Measurements from ENCODE around the gene NRBP1.

DNA sequence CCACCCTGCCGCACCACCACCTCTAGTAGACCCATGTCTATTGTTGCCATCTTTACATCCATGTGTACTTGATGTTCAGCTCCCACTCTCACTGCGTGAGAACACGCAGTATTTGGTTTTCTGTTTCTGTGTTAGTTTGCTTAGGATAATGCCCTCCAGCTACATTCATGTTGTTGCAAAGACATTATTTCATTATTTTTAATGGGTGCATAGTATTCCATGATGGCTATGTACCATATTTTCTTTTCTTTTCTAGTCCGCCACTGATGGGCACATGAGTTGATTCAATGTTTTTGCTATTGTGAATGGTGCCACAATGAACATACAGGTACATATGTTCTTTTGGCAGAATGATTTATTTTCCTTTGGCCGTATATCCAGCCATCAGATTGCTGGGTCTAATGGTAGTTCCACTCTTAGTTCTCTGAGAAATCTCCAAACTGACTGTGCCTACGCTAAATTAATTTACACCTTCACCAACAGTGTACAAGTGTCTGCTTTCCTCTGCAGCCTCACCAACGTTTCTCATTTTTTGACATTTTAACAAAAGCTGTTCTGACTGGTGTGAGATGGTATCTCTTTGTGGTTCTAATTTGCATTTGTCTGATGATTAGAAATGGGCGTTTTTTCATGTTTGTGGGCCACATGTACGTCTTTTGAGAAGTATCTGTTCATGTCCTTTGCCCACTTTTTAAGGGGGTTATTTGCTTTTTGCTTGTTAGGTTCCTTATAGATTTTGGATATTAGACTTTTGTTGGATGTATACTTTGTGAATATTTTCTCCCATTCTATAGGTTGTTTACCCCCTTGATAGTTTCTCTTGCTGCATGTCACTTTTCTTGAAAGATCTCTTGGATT, 37.4 kb upstream of the NRBP1 start:
- TF ChIP-seq, protein P1, sequence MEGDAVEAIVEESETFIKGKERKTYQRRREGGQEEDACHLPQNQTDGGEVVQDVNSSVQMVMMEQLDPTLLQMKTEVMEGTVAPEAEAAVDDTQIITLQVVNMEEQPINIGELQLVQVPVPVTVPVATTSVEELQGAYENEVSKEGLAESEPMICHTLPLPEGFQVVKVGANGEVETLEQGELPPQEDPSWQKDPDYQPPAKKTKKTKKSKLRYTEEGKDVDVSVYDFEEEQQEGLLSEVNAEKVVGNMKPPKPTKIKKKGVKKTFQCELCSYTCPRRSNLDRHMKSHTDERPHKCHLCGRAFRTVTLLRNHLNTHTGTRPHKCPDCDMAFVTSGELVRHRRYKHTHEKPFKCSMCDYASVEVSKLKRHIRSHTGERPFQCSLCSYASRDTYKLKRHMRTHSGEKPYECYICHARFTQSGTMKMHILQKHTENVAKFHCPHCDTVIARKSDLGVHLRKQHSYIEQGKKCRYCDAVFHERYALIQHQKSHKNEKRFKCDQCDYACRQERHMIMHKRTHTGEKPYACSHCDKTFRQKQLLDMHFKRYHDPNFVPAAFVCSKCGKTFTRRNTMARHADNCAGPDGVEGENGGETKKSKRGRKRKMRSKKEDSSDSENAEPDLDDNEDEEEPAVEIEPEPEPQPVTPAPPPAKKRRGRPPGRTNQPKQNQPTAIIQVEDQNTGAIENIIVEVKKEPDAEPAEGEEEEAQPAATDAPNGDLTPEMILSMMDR (IDR thresholded peaks at IDR 0.05) = no peak
- TF ChIP-seq POLR2A (IDR thresholded peaks at IDR 0.05) = no peak

Measured in stomach (tissue), 4 donors.